ENCODE measurements around the gene OPN4.

Gene OPN4

DNA sequence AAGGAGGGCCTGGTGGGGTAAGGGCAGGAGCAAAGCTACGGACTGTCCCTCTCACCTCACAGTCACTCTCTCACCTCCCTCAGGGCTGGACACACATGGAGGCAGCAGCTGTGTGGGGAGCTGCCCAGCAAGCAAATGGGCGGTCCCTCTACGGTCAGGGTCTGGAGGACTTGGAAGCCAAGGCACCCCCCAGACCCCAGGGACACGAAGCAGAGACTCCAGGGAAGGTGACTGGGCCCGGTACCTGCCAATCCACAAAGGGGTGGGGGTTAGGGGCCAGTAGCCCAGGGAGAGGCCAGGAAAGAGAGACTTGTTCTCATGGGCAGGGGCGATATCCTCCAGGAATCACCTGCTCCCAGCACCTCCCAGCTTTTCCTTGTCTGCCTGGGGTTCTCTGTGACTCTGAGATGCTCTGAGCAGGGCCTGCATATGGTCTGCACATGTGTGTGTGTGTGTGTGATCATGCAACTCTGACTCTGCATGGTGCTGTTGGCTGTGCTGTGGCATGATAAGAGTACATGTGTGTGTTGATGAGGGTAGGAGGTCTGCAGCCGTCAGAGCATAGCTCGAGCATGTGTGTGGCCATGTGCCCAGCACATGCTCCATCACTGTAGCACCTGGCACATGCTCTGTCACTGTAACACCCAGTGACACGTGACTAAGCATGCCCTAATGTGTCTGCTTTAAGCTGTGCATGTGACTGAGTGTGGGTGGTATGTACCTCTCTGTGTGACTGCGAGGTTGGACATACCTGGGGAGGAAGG lies 9.4 kb downstream of the OPN4 start:
- DNase-seq, result no peak

DNA sequence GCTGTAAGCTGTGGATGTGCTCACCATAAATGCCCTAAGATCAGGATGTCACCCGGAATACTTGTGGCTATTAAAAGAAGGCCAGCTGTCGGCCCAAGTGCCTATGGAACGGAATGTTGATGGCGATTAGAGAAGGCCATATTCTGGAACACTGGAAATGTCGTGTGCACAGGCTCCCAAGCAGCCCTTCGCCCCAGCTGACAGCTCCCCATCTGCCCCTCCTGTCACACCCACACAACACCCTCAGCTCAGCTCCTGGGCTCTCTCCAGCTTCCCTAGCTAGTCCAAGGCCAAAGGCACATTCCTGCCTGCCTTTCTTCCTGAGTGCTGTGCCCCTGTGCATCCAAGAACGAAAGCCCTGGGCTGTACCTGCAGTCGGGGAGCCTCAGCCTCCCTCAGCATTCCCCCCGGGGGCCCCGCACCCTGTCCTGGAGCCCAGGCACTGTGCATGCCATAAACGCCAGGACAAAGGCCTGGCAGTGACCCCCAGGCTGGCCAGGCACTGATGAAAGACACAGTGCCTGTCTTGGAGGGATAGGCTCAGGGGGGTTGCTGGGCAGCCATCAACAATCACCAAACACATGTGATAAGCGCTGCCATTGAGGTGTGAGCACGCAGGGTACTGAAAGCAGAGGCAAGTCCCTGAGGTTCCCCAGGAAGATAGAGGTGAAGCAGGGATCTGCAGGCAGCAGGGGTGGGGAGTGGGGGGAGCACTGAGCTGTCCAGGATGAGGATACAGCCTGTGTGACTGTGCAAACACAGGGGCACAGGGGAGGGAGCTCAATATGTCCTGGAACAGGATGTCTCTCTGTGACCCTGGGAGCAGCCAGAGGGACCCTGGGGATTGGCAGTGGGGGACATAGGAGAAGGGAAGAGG lies 10.2 kb downstream of the OPN4 start:
- no peak for DNase-seq

DNA sequence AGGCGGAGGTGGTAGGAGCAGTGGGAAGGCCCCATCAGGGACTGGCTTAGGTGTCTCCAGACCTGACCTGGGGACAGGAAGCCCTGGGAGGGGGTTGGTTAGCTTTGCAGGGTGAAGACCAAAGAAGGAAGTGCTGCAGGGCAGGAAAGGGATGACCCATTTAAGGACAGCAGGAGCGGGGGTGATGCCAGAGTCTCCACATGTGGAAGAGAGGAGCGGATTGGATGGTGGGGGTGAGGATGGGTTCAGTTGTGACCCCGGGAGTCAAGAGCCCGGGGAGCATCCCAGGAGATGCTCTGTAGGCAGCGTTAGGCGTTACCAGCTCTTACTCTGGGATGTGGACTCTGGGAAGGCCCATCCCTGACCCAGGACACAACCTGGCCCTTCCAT lies 10.9 kb downstream of the OPN4 start:
- no peak for DNase-seq

DNA sequence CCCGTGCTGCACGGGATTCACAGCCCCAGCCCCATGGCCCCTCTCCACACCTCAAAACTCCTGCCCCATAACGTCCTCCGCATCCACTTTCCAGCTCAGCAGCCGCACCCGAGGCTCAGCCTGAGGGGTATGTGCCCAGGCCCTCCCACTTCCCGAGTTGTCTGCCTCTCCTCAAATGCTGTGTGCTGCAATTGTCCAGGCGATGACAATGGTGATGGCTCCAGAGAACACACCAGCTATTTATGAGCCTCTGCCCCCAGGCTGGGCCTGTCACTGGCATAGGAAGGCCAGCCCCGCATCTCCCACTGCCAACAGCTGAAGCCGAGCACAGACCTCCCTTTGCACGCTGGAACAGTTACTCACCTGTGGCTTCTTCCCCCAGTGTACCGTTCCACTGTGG lies 11.5 kb downstream of the OPN4 start:
- no peak for DNase-seq

DNA sequence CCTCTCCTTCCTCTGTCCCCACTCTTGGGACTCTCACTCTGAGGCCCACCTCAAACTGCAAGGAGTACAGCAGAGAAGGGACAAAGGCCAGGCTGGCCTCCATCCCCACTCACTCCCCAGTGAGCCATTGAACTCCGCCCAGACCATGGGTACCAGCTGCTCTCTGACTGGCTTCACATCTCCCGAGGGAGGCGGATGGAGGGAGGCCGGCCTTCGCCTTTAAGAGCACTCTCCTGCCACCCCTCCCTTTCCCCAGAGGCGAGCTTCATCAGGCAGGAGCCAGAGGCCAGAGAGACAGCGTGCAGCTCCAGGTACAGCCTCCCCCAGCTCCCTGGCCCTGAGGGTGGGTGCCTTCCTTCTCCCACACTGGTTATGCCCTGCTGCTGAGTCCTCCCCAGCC lies 12.2 kb downstream of the OPN4 start:
- DNase-seq, result no peak

DNA sequence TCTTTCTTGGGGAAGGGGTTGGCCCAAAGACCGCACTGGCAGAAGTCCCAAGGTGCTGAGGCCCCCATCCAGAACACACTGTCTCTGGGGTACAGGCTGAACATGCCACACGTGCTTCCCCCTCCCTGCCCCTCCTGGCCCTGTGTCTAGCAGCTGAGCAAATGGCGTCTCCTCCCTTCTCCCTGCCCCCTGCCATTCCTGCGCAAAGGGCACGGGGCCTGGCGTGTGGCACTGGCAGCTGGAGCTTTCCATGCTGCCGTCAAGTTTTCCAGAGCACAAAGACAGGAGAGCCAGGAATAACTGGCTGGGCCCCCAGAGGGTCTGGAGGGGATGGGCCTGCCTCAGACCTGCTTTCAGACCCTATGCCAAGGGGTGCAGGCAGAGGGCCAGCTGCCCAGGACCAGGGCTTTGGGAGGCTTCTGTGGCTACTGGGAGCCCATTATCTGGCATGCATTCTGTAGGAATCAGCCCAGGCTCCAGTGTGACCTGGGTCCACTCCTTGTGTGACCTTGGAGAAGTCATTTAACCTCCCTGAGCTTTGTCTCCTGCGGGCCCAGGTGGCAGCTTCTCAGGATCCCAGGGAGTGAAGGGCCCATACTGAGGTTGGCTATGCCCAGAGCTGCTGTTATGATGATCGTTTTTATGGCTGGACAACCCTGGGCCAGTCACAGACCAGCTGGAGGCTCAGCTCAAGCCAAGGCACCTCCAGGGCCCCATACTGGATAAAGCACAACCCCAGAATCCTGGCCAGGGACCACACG lies 13.3 kb downstream of the OPN4 start:
- DNase-seq, result peak; percentile 12

DNA sequence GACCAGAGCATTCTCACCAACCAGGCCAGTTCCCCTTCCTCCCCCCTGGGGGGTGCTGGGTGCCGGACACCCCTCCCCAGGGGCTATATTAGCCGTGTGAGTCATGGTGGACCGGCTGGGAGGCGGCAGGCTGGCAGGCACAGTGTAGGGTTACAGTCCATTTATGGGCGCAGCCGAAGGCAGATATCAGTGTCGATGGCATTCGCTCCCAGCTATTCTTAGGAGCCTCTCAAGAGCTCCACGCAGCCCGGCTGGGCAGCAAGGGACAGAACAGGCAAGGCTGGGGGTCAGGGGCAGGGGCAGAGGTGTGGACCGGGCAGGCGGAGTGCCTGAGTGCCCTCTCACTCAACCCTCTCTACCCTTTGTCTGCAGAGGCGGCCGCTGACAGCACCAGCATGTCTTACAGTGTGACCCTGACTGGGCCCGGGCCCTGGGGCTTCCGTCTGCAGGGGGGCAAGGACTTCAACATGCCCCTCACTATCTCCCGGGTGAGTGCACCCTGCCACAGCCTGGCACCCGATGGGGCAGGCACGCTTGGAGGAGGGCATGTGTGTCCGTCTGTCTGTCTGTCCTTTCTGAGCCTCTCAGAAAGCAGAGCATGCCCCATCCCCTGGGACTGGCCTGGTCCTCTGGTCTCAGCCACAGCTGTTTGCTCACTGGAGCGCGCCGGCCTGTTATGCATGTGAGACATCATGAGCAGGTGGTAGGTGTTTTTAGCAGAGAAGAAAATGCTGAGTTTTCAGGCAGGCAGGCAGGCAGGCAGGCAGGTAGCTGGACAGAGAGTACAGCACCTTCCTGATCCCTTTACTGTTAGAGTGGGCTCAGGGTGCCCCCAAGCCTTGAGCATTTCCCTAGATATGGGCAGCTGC lies 14.2 kb downstream of the OPN4 start, which contains the start of gene LDB3:
Gene LDB3, plus strand, starts transcription at position 215 of the 869 bp plus-strand sequence. Its CDS starts 181 bp downstream, at position 396.
- DNase-seq, result no peak

DNA sequence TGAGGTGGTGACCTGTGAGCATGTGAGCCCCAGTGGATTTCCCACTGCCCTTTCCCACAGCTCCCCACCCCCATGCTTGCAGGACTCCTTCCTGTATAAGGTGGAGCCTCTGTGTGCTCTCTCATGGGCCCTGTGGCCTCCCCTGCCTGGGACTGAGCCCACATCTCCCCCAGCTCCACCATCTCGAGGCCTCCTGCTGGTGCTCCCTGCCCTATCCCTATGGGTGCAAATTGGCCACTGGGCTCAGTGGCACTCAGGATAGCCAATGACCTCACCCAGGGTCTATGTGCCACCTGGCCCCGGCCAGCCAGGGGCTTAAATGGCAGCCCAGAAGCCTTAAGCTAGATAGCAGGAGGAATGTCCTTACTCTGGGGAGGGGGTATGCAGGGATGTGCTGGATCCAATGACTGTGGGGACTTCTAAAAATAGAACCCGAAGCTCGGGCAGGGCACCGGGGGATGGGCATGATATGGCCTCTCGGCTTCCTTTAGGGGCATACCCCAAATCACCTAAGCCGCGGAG lies 16.0 kb downstream of the OPN4 start:
- DNase-seq, result no peak

DNA sequence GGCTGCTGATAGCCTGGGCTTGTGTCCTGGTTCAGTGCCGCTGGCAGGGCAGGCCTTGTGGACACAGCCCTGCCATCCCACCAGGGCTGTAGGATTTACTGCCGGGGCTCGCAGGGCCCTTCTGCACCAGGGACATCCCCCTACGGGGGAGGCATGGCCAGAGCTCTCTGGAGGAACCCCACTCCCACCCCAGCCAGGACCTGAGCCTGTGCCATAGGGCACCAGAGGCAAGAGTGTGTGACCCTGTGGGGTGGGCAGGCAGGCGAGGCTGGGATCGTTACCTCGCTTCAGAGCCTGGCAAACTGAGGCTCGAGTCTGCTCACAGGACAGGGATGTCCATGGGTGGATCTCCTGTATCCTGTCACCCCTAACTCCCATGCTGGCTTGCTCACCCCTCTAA lies 16.5 kb downstream of the OPN4 start:
- no peak for DNase-seq

DNA sequence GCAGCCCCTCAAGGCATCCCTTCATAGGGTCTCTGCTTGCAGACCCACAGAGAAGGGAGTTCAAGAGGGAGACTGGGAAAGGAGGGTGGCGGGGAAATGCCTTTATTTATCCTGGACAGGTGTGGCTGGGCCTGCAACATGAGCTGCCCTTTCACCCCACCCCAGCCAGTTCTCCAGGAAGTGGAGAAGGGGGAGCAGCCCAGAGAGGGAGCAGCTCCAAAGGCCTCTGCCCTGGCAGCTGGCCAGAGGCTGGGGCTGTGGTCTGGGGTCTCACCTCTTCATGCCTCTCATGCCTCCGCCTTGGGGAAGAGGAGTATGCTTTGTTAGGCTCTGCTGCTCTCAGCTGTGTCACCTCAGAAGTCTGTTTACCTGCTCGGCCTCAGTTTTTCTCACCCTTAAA lies 17.1 kb downstream of the OPN4 start:
- DNase-seq, result no peak

DNA sequence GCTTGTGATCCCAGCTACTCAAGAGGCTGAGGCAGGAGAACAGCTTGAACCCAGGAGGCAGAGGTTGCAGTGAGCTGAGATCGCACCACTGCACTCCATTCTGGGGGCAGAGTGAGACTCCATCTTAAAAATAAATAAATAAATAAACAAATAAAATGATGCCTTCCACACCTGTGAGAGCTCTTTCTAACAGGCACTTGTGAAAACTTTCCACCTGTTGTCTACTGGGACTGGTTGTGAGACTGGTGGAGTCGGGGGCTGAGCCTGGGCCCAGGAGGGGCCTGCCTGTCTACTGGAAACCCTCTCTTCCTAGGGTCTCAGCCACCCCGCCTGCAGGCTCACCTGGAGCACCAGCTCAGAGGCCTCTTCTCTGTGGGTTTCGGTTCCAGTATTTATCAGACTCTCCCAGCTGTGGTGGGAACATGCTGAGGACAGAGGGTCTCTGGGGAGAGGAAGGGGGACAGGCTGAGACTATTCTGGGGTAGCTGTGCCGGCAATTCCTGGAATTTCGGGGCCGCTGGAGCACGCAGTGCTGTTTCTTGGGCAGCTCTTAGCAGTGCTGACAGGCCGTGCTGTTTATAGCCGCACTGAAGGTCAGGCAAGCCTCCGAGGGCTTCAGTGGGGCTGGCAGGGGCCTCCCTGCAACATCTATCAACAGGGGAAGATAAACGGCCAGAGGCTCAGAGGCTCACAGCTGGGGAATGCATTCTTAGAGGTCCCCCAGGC lies 17.8 kb downstream of the OPN4 start:
- DNase-seq, result no peak

DNA sequence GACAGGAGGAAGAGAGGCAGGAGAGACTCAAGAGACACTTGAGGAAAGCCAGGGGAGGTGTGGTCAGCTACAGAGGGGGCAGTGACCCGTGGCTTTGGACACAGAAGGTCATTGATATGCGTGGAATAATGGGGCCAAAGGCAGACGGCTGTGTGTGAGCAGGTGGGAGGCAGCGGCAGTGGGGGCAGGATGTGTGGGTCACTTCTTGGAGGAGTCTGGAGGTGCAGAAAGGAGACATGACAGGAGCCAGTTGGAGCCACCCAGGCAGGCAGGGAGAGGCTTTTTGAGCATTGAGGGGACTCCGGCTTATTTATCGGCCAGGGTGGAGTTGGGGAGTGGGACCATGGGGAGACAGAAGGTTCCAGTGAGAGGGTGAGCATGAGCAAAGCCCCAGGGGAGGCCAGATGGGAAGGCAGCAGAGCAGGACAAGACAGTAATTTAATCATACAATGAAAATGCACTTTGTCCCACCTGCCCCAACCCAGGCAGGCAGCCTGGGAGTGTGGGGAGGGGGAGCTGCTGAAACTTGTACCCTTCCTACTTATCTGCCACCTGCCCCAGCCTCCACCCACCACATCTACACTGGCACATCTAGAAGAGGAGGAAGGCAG lies 19.0 kb downstream of the OPN4 start:
- DNase-seq, result no peak

DNA sequence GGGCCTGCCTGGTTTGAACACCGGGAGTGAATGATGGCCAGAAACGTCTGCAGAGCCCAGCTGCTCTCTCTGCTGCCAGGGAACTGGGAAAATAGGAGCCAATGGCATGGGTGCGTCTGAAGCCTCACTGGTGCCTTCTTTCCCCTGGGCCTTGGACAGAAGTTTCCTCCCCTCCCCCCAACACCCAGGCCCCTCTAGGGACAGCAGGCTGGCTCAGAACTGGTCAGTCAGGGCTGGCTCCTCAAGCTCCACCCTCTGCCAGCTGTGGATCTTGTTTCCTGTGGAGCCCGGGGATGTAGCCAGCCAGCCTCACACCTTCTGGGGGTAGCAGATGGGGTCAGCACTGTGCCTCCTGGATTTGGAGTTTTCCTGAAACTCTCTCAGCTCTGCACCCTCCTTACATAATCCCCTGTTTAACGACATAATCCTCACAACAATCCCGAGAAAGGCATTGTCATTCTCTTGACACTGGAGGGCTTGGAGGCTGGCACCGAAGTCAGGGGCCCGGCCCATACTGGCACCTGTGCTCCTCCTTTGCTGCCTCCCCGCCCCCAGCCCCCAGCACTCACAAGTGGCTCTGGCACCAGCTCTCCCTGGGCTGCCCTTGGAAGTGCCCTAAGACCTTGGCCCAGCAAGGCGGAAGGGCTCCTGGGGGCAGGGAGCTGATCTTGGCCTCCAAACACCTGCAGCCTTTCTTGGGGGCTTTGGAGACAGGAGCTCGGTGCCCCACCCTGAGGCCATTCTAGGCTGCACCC lies 19.7 kb downstream of the OPN4 start:
- DNase-seq, result peak; percentile 19

DNA sequence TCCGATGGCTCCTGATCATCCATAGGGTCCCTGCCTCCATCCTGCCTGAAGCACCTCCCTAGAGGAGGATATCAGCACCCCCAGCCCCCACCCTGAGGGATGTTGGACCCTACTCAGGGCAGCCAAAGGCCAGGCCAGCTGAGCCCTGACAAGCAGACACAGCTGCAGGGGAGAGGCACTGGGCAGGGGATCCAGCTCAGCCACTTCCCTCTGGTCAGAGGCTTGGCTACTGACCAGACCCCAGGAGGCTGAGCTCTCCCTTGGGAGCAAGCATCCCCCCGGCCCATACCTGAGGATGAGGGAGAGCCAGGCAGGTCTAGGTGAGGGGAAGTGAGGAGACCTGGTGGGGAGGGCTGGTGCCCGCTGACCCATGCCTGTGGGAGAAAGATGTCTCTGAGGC lies 20.6 kb downstream of the OPN4 start:
- no peak for DNase-seq

DNA sequence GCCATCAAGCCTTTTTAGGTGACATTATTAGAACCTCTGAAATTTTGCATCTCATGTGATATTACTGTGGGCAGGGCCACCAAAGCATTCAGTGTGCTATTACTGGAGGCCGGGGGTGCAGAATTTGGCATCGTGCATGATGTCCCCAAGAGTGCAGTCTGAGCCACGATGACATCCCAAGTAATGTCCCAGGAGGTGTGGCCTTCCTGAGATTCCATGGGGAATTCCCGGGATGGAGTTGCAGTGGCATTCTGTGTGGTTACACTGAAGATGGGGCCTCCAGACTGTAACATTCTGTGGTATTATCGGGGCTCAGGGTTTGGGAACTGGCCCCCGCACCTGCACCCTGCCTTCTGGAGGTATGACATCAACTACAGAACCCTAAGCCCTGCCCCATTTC lies 23.0 kb downstream of the OPN4 start:
- no peak for DNase-seq

DNA sequence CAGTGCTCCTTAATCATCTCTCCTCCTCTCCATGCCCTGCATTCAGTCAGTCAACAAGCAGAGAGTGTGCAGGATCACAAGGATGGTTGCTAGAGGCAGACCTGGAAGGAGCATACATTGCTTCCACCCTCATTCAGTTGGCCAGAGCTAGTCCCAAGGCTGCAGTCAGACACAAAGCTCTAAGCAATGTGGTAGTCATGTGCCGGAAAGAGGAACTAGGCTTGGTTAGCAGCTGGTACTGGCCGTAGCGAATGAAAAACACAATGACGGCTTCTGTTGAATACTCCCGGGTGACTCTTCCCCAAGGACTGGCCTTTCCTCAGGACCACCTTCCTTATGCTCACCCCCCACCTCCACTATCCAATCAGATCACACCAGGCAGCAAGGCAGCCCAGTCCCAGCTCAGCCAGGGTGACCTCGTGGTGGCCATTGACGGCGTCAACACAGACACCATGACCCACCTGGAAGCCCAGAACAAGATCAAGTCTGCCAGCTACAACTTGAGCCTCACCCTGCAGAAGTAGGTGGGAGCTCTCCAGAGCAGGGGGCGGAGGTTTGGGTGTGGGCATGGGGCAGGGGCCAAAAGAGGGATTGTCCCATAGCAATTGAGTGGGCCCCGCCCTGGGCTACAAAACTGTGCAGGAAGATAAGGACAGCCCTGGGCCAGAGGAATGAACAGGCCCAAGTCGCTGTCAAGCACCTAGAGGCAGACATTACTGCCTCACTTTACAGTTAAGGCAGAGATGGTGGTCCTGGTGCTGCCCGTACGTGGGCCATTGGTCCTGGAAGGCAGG lies 24.8 kb downstream of the OPN4 start:
- DNase-seq, result no peak

DNA sequence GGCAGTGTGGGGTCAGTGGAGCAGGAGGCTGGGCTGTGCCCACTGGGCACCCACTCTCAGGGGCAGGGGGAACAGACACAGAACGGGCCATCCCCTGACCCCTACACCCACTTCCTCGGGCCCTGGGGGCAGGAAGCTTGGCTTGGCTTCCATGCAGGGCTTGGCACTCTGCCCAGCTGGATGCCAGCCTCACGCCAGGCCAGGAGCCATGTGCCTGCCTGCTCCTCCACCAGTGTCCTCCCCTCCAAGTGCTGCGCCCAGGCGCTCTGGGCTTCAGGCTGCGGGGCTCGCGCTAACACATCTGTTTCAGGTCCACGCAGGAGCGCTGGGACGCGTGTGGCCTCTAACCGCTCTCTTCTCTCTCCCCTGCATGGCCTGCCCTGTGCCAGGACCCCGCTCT lies 26.7 kb downstream of the OPN4 start:
- DNase-seq, result no peak

DNA sequence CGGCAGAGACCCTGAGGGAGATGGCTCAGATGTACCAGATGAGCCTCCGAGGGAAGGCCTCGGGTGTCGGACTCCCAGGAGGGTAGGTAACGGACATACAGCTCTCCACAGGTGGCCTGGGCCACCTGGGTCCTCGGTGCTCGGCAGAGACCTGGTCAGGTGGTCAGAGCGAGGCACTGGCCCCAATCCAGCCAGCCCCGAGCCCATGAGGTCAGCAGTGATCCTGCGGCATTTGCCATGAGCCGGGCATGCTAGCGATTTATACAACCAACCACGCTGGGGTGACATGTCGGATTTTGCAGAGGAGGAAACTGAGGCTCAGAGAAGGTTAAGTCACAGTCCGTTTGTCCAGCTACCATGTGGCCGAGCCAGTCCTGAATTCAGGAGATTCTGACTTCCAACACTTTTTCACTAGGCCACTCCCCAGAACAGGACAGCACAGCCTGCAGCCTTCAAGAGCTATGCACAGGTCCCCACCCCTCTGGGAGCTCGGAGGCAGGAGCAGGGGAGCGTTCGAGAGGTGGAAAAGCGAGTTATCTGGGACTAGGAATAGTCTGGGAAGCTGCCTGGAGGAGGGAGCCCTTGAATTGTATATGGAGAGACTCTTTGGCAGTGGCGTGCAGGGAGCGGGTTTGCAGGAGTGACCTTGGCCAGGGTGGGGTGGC lies 27.5 kb downstream of the OPN4 start:
- no peak for DNase-seq

DNA sequence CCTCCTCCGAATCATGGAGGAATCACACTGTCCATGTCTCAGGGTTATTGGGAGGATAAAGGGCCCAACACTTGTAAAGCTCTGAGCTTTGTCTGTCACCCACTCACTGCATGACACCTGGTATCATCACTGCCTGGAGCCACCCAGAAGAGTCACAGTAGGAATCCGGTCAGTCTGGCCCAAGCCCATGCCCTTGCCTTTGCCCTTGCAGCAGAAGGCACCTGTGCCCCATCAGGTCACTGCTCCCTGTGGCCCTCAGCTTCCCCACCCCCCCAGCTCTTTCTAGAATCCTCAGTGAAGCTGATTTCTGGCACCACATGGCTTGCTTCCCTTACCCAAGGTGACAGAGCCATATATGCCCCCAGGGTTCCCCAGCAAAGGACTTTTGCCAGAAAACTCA lies 28.3 kb downstream of the OPN4 start:
- DNase-seq, result no peak

Data from NCI-H446 treated with DMSO at 0.1 percent for 48 hours (cell line).